HEK293T (cell line): ENCODE results near the gene RNF220.

Experiments
- BHLHE40 ChIP-seq: fragments of 450-650 bp; IDR thresholded peaks from 2 replicates; pipeline ENCODE4 v1.6.1; 2016; ENCODE audit warnings: mild to moderate bottlenecking, moderate library complexity, borderline replicate concordance
- FOXA1 ChIP-seq: fragments of 450-650 bp; IDR thresholded peaks from 2 replicates; pipeline ENCODE4 v1.6.1; 2016; ENCODE audit warnings: mild to moderate bottlenecking
- FOXK2 ChIP-seq: fragments of 450-650 bp; IDR thresholded peaks from 2 replicates; pipeline ENCODE4 v1.6.1; 2016; ENCODE audit warnings: mild to moderate bottlenecking
- FOXM1 ChIP-seq: fragments of 450-650 bp; IDR thresholded peaks from 2 replicates; pipeline ENCODE4 v1.6.1; 2017; ENCODE audit warnings: mild to moderate bottlenecking, borderline replicate concordance
- NFRKB ChIP-seq: fragments of 450-650 bp; IDR thresholded peaks from 2 replicates; pipeline ENCODE4 v1.6.1; 2016; ENCODE audit warnings: mild to moderate bottlenecking, moderate library complexity
- SP1 ChIP-seq: fragments of 450-650 bp; IDR thresholded peaks from 2 replicates; pipeline ENCODE4 v1.6.1; 2017
- SUZ12 ChIP-seq: fragments of 450-650 bp; IDR thresholded peaks from 2 replicates; pipeline ENCODE4 v1.6.1; 2016; ENCODE audit warnings: mild to moderate bottlenecking
- ZNF384 ChIP-seq: fragments of 450-650 bp; IDR thresholded peaks from 2 replicates; pipeline ENCODE4 v1.6.1; 2016
- TF ChIP-seq, protein P1 (sequence below): fragments of 450-650 bp; IDR thresholded peaks from 2 replicates; pipeline ENCODE4 v1.6.1; 2016

DNA sequence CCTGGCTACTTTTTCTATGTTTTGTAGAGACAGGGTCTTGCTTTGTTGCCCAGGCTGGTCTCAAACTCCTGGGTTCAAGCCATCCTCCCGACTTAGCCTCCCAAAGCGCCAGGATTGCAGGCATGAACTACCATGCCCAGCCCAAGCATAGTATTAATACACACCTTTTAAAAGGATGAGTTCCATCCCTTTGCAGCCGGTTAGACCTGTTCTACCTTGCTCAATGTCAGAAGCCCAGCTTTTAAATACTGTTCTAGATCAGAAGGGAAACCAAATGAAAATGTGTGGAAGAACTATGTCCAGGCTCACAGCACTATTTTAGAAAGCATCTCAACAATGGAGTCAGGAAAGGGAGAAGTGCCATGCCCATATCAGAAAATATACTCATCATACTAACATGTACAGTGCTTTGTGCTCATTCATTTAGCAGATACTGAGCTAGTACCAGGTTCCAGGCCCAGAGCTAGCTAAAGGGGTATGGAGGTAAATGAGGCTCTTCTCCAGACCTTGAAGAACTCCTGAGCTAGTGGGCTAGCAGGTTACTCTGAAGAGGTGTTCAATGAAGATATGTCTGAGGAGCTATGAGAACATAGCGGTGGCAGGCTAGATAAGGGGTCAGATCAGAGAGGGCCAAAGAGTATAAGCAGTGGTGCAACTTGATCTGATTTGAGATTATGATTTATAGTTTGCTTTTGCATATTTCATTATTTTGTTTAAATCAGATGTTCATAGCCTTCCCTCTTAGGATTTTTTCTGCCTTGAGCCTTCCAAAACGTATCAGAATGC, 78.2 kb downstream of the RNF220 start:
- TF ChIP-seq, protein P1, sequence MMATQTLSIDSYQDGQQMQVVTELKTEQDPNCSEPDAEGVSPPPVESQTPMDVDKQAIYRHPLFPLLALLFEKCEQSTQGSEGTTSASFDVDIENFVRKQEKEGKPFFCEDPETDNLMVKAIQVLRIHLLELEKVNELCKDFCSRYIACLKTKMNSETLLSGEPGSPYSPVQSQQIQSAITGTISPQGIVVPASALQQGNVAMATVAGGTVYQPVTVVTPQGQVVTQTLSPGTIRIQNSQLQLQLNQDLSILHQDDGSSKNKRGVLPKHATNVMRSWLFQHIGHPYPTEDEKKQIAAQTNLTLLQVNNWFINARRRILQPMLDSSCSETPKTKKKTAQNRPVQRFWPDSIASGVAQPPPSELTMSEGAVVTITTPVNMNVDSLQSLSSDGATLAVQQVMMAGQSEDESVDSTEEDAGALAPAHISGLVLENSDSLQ: no peak
- no peak for TF ChIP-seq FOXA1
- TF ChIP-seq FOXK2: no peak
- TF ChIP-seq NFRKB: no peak
- no peak for TF ChIP-seq FOXM1
- no peak for TF ChIP-seq SP1
- no peak for TF ChIP-seq ZNF384
- TF ChIP-seq SUZ12: no peak
- TF ChIP-seq BHLHE40: no peak
